CD14-positive monocyte (primary cell): ENCODE data around the gene NEK6. TPM values are rescaled to one million over a fixed set of nuclear protein-coding genes. Genes with fewer than 3 reads are reported as not detected.

Source experiments
- DNase-seq, 3 donors: peaks; one replicate each; pipeline ENCODE4 v3.0.0-alpha.2; 2011 to 2022
- H2AFZ ChIP-seq: 2 replicates; pipeline ENCODE4 v1.6.0; 2012; ENCODE audit warnings: mild to moderate bottlenecking, low read depth, low read length, inconsistent platforms; ENCODE audit not compliant: insufficient read depth, poor library complexity, severe bottlenecking
- H3K27ac ChIP-seq, 2 donors: 1 replicate in 1 of 2; 2 replicates in 1 of 2; pipeline ENCODE4 v1.5.1; 2012 to 2013; ENCODE audit warnings: low read length in 2 of 2, control low read depth in 1 of 2, inconsistent platforms in 1 of 2, low read depth in 1 of 2, mild to moderate bottlenecking in 1 of 2
- H3K27me3 ChIP-seq, 2 donors: one replicate each; pipeline versions ENCODE4 v1.6.0 to v1.6.1; 2011 to 2013; ENCODE audit warnings: low read length in 2 of 2; ENCODE audit not compliant: control insufficient read depth in 2 of 2, insufficient read depth in 2 of 2
- H3K36me3 ChIP-seq, 2 donors: replicated peaks in 1 of 2; 1 replicate in 1 of 2; 2 replicates in 1 of 2; pipeline versions ENCODE4 v1.5.1 to v1.6.1; 2012 to 2013; ENCODE audit warnings: low read length in 2 of 2, control low read depth in 1 of 2, inconsistent platforms in 1 of 2, mild to moderate bottlenecking in 1 of 2; ENCODE audit not compliant: insufficient read depth in 2 of 2, control insufficient read depth in 1 of 2
- H3K4me1 ChIP-seq, 2 donors: 1 replicate in 1 of 2; 2 replicates in 1 of 2; pipeline versions ENCODE4 v1.5.1 to v1.6.1; 2012 to 2013; ENCODE audit warnings: low read length in 2 of 2, control low read depth in 1 of 2, inconsistent platforms in 1 of 2, mild to moderate bottlenecking in 1 of 2, moderate library complexity in 1 of 2; ENCODE audit not compliant: insufficient read depth in 2 of 2, control insufficient read depth in 1 of 2
- H3K4me2 ChIP-seq: replicated peaks from 2 replicates; pipeline ENCODE3; 2012; ENCODE audit warnings: low read length, moderate library complexity, mild to moderate bottlenecking; ENCODE audit not compliant: poor library complexity, severe bottlenecking; ENCODE audit errors: extremely low read depth
- H3K4me3 ChIP-seq, 3 experiments: fragments of 200-600 bp in 1 of 3; sonication (generic) in 1 of 3; replicated peaks in 1 of 3; 1 replicate in 2 of 3; 2 replicates in 1 of 3; pipeline ENCODE4 v1.5.1; 2011 to 2013; ENCODE audit warnings: low read length in 3 of 3, mild to moderate bottlenecking in 3 of 3, control low read depth in 2 of 3, low read depth in 2 of 3, inconsistent platforms in 1 of 3, moderate library complexity in 1 of 3
- H3K79me2 ChIP-seq: 2 replicates; pipeline ENCODE4 v1.6.0; 2012; ENCODE audit warnings: mild to moderate bottlenecking, control low read depth, inconsistent platforms, low read length, moderate library complexity; ENCODE audit not compliant: insufficient read depth
- H3K9ac ChIP-seq: 2 replicates; pipeline ENCODE4 v1.6.0; 2017; ENCODE audit warnings: low read length, mild to moderate bottlenecking; ENCODE audit not compliant: insufficient read depth, poor library complexity, severe bottlenecking
- H3K9me3 ChIP-seq, 2 donors: replicated peaks in 1 of 2; 1 replicate in 1 of 2; 2 replicates in 1 of 2; pipeline versions ENCODE4 v1.5.1 to v1.6.1; 2012 to 2013; ENCODE audit warnings: low read length in 2 of 2, control low read depth in 1 of 2; ENCODE audit not compliant: control insufficient read depth in 1 of 2, insufficient read depth in 1 of 2
- H4K20me1 ChIP-seq: 2 replicates; pipeline ENCODE4 v1.6.0; 2012; ENCODE audit warnings: mild to moderate bottlenecking, low read length, control low read depth, moderate library complexity; ENCODE audit not compliant: insufficient read depth
- H3K27ac Mint-ChIP-seq, 7 donors: one replicate each; pipeline ENCODE4 v1.8.0; 2020; ENCODE audit warnings: mild to moderate bottlenecking in 7 of 7, mixed read lengths in 7 of 7, moderate library complexity in 6 of 7, inconsistent platforms in 2 of 7
- H3K27me3 Mint-ChIP-seq, 3 donors: one replicate each; pipeline ENCODE4 v1.8.0; 2021 to 2022; ENCODE audit warnings: low read depth in 3 of 3, mild to moderate bottlenecking in 3 of 3, mixed read lengths in 3 of 3, moderate library complexity in 3 of 3, inconsistent platforms in 1 of 3
- H3K36me3 Mint-ChIP-seq, 2 donors: one replicate each; pipeline ENCODE4 v1.8.0; 2020; ENCODE audit warnings: mixed read lengths in 2 of 2, inconsistent platforms in 1 of 2, mild to moderate bottlenecking in 1 of 2
- H3K4me1 Mint-ChIP-seq: one replicate; pipeline ENCODE4 v1.8.0; 2020; ENCODE audit warnings: mild to moderate bottlenecking, mixed read lengths
- H3K4me3 Mint-ChIP-seq, 2 donors: one replicate each; pipeline ENCODE4 v1.8.0; 2020; ENCODE audit warnings: mild to moderate bottlenecking in 2 of 2, mixed read lengths in 2 of 2, moderate library complexity in 1 of 2
- H3K9me3 Mint-ChIP-seq, 7 donors: one replicate each; pipeline ENCODE4 v1.8.0; 2020 to 2022; ENCODE audit warnings: mixed read lengths in 7 of 7, mild to moderate bottlenecking in 6 of 7, moderate library complexity in 6 of 7, inconsistent platforms in 2 of 7
- WGBS: methylation state at CpG from one replicate; pipeline ENCODE4 v1.1.5; 2013; ENCODE audit warnings: missing lambda C conversion rate; ENCODE audit not compliant: insufficient coverage; 5-methylcytosine and 5-hydroxymethylcytosine counted together
- intact Hi-C, 2 donors: fragments of 100-400 bp; cut with micrococcal nuclease; formaldehyde crosslinking; loops; one replicate each; pipeline versions ENCODE4 v1.15.0 to v1.15.1; 2023
- polyA plus RNA-seq, 3 donors: library from polyadenylated mRNA; depleted of rRNA in 1 of 3; unstranded in 2 of 3; stranded (reverse) in 1 of 3; fragments of 300-500 nt in 2 of 3; fragments of >200 nt in 1 of 3; fragmentation: Illumina TruSeq in 2 of 3; gene quantifications; 1 replicate in 2 of 3; 2 replicates in 1 of 3; pipeline ENCODE4 v1.2.3, GENCODE V29; 2012 to 2021
- TF ChIP-seq, protein P1 (sequence below): fragments of 200-600 bp; IDR thresholded peaks from one replicate; pipeline ENCODE4 v1.8.0; 2022; ENCODE audit warnings: antibody characterized with exemption, mild to moderate bottlenecking

The NEK6 gene
- polyA plus RNA-seq, 3 donors, result 26.1 to 46.0 (median 35.8) TPM

DNA sequence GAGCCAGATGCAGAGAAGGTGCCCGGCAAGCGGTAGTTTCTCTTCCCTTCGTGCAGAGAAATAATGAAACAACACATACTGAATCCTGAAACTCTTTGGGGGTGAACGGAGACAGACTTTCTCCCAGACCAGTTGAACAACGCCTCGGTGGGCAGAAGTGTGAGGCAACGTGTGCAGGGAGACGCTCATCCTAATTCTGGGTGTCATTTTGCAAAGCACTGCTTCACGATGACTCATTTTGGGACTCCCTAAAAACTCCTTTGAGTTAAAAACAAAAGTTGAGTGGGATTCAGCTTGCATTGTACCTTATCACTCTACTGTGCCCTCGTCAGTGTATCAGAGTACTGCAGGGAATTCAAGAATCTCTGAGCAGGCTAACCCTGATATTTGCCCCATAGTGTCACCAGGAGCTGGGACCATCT is 3.5 kb upstream of the NEK6 start:
- TF ChIP-seq, protein P1, sequence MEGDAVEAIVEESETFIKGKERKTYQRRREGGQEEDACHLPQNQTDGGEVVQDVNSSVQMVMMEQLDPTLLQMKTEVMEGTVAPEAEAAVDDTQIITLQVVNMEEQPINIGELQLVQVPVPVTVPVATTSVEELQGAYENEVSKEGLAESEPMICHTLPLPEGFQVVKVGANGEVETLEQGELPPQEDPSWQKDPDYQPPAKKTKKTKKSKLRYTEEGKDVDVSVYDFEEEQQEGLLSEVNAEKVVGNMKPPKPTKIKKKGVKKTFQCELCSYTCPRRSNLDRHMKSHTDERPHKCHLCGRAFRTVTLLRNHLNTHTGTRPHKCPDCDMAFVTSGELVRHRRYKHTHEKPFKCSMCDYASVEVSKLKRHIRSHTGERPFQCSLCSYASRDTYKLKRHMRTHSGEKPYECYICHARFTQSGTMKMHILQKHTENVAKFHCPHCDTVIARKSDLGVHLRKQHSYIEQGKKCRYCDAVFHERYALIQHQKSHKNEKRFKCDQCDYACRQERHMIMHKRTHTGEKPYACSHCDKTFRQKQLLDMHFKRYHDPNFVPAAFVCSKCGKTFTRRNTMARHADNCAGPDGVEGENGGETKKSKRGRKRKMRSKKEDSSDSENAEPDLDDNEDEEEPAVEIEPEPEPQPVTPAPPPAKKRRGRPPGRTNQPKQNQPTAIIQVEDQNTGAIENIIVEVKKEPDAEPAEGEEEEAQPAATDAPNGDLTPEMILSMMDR, result no peak
- peaks cover 0 to 3% (median 0%) of the 10 kb centered on the region in 7 donors for H3K9me3 Mint-ChIP-seq
- Histone ChIP-seq H3K36me3 (no peaks in the 10 kb centered on the region), H3K27me3 (no peaks in the 10 kb centered on the region), H2AFZ (peak overlapping the region; percentile 48), H3K9me3 (no peaks in the 10 kb centered on the region), H3K4me1 (peaks cover 16 to 29% of the 10 kb centered on the region in 2 donors), H3K79me2 (peaks cover 17% of the 10 kb centered on the region), H3K4me2 (peak overlapping the region; percentile 36), H3K27ac (no peak overlapping the region), H4K20me1 (peaks cover under 1% of the 10 kb centered on the region), H3K9ac (no peak overlapping the region), H3K4me3 (peak overlapping the region in 1 of 3 experiments; percentile 35)
- H3K4me1 Mint-ChIP-seq, result peaks cover 38% of the 10 kb centered on the region
- H3K27ac Mint-ChIP-seq, result peak overlapping the region in 3 of 7 donors; percentile 9 to 73 (median 66)
- DNase-seq, result peak in 2 of 3 donors; percentile 60 to 77
- H3K27me3 Mint-ChIP-seq, result peaks cover 0 to 12% (median 3%) of the 10 kb centered on the region in 3 donors
- peaks cover 0 to 3% of the 10 kb centered on the region in 2 donors for H3K36me3 Mint-ChIP-seq
- 12% methylated on average over 6 of the region's 10 CpGs for WGBS
- intact Hi-C loops, result no loop called here
- peak overlapping the region; percentile 52 to 54 for H3K4me3 Mint-ChIP-seq

DNA sequence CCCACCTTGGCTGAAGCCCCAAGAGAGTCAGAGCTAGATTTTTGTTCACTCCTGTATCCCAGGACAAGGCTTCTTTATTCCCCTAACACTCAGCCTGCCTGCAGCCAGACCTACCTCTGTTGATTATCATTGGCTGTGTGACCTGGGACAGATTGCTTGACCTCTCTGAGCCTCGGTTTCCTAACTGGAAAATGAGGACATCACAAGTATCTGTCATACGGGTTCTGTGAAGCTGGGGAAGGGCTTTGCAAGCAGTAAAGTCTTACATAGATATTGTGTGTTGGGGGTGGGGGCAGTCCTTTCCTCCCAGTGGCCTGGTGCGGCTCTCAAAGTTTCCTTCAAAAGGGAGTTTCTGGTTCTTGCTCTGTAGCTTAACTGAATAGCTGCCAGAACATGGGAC is 2.5 kb upstream of the NEK6 start:
- Histone ChIP-seq H3K36me3 (no peaks in the 10 kb centered on the region), H3K9me3 (no peaks in the 10 kb centered on the region), H3K79me2 (peaks cover 26% of the 10 kb centered on the region), H3K27ac (no peak overlapping the region), H3K27me3 (no peaks in the 10 kb centered on the region), H4K20me1 (peaks cover 3% of the 10 kb centered on the region), H3K9ac (no peak overlapping the region), H3K4me3 (no peak overlapping the region), H3K4me1 (peaks cover 25 to 38% of the 10 kb centered on the region in 2 donors), H2AFZ (no peak overlapping the region), H3K4me2 (no peak overlapping the region)
- Mint-ChIP-seq H3K9me3 (peaks cover 0 to 3% (median 0%) of the 10 kb centered on the region in 7 donors), H3K27ac (peak overlapping the region in 1 of 7 donors; percentile 61), H3K27me3 (peaks cover 2 to 11% (median 3%) of the 10 kb centered on the region in 3 donors), H3K36me3 (peaks cover 0 to 3% of the 10 kb centered on the region in 2 donors), H3K4me1 (peaks cover 46% of the 10 kb centered on the region), H3K4me3 (no peak overlapping the region)
- DNase-seq, result no peak
- 100% methylated on average over 2 of the region's 3 CpGs for WGBS
- TF ChIP-seq, protein P1, result no peak
- intact Hi-C loops, result loop anchor here in 1 of 2 donors (5.0 kb wide), 1 partner anchor 38 kb away; no protein-coding TSS in a partner anchor
